T1000 (cell line): ENCODE data around the gene TNNC1.

ENCODE experiments used
- DNase-seq: peaks from one replicate; lab custom pipeline; 2025; ENCODE audit warnings: mixed read lengths; lab: John Stamatoyannopoulos, UW

The TNNC1 gene

DNA sequence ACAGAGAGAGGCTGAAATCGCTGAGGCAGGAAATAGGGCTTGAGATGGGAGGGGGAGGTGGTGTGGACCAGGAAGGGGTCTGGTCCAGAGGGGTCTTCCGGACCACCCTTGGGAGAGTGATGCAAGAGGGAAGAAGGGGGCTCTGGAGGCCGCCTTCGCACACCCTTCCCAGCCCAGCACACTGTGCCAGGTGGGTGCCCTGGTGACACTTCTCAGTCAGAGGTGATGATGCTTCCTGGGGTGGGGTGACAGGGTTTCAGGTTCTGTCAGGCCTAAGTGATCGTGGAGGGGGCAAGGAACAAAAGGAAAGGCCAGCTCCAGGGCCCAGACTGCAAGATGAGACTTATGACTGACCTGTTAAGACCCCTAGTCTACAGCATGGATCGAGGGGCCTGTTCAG, 21.6 kb downstream of the TNNC1 start:
- no peak for DNase-seq

DNA sequence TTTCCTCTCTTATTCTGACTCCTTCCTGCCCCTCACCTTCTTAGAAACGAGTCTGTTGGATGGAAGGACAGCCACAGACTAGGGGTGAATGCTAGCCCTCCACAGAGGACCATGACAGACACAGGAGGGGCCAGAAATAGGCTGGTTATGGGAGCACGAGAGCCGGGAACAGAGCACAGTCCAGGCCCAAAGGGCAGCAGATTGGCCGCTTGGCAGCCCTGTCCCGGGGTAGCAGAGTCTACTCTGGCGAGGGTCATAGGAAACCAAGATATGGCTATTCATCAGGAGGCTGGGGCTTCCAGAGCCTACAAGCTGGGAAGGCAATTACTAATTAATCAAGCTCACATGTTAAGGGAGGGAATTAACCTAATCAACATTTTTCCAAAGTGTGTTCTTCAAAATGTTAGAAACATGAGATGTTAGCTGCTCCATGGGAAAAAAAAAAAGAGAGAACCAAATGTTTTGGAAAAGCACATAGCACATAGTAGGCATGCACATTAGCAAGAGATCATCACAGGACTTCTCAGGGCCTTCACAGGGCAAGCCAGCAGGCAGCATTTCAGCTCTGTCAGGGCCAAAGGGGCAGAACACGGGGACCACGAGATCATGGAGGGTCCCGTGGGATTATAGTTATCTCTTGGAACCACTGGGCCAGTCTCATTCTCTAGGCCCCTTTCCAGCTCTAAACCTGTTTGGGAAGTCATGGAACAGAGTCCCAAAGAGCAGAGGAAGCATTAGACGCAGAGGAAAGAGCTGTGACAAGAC, 22.2 kb downstream of the TNNC1 start:
- no peak for DNase-seq

GRCh38 chr3:52430416-52430810, 23.4 kb downstream of the TNNC1 start:
- no peak for DNase-seq

GRCh38 chr3:52429779-52430415, 23.9 kb downstream of the TNNC1 start:
- no peak for DNase-seq

GRCh38 chr3:52429031-52429430, 24.8 kb downstream of the TNNC1 start:
- no peak for DNase-seq

GRCh38 chr3:52428151-52429005, 25.5 kb downstream of the TNNC1 start:
- DNase-seq, result peak; percentile 29

- DNase-seq, result no peak
Observed at GRCh38 chr3:52423173-52423572, 30.7 kb downstream of the TNNC1 start.

- DNase-seq, result no peak
Observed at GRCh38 chr3:52422669-52423068, 31.2 kb downstream of the TNNC1 start.

DNA sequence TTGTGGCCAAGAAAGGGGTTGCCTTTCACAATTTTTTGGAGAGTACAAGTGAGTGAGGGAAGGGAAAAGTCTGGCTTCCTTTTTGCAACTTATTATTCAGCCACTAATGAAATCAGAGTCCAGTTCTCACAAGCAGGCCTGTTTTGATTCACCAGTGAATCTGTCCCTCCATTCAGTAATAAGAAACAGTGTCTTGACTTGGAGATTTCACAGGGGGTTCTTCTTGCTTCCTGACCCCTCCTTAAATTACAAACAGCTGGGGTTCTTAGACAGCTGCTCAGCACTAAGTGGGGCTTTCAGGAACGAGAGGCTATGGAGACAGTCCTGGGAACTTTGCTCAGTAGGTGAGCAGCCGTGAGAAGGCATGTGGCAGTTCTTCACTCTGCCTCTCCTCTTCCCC, 33.5 kb downstream of the TNNC1 start:
- DNase-seq, result no peak

- no peak for DNase-seq
Observed at GRCh38 chr3:52415800-52416199, 38.0 kb downstream of the TNNC1 start.

DNA sequence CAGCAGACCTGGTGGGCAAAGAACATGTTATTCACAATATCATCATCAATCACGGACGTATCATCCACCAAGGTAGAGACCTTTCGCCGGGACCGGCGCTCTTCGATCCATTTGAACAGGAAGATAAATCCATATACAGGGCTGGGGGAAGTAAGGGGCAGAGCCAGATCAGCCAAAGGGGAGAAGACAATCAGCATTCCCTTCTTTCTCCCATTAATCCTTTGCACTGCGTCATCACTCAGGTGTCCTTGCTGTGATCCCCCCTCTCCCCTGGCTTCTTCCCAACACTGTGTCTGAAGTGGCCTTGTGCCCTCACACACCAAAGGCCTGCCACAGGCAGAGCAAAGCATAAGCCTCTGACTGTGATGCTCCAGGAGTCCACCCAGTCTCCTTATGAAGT, 45.4 kb downstream of the TNNC1 start:
- DNase-seq, result no peak

DNA sequence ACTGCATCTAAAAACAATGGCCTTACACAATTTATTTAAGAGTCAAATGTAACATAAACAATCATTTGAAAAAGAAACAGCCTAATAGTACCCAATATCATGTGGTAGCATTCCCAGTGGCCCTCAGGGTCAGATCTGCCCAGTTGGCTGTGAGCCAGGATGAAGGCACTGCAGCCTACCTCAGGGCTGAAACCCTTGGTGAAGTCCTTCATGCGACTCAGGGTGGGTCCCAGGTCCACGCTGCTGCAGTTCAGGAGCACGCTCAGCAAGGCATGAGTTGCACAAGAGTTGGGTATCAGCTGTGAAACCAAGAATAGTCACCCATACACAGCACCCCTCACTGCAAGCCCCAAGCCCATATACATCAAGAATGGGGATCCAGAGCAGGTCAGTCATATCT, 46.1 kb downstream of the TNNC1 start:
- DNase-seq, result no peak

GRCh38 chr3:52406791-52407510, 46.9 kb downstream of the TNNC1 start:
- DNase-seq, result no peak

- no peak for DNase-seq
Observed at GRCh38 chr3:52406231-52406661, 47.6 kb downstream of the TNNC1 start.

DNA sequence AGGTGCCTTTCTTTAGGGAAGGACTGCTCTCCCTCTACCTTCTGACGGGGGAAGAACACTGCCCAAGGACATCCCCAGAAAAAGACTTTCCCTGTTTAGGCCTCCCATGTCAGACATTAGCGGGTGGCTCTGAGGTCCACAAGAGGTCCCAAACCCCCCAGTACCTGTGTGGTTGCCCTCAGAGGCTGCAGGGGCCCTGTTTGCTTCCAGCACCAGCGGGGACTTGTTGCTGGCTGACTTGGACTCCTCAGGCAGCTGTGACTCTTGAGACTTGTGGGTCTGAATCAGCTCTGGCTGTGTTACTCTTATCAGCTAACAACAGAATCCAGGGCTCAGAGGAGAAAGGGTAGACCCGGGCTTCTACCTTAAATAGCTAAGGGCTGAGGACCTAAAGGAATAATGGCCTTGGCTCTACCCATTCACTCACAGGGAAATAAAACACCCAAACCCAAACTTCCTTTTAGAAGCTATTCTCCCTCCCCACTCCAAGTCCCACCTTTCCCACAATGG, 48.2 kb downstream of the TNNC1 start:
- no peak for DNase-seq

DNA sequence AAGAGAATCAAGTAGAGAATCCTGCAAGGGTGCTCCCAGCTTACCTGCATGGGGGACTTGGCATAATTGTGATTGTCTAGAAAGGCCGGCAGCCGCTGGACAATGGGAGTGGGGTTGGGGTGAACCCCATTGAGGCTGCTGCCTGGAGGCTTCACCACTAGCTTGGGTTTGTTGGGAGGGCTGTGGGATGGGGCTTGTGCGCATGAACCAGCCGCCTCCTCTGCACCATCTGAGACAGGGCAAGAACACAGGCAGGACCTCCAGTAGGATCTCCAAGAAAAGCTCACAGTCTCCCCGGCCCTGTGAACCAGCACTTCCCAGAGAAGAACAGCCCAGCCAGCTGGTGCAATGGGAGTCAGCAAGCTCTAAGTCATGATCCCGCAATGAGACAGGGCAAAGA, 48.8 kb downstream of the TNNC1 start:
- DNase-seq, result no peak

DNA sequence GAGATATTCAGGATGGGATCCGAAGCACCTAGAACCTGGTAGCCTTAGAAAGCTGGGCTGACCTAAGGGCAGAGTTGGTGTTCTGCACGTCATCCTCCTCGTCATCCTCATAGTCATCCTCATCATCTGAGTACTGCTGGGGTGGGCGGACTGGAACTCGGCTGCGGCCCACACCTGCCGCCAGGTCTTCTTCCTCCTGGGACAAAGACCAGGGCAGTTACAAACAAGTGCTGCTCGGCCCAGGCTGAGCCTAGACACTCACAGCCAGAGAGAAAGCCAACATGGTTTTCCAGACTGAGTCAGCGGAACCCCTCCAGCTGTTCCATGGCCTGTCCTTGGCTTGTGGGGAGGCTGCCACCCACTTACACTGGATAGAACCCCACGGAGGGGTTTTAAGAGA, 49.5 kb downstream of the TNNC1 start:
- DNase-seq, result no peak

- no peak for DNase-seq
Observed at GRCh38 chr3:52403955-52404354, 49.9 kb downstream of the TNNC1 start.

DNA sequence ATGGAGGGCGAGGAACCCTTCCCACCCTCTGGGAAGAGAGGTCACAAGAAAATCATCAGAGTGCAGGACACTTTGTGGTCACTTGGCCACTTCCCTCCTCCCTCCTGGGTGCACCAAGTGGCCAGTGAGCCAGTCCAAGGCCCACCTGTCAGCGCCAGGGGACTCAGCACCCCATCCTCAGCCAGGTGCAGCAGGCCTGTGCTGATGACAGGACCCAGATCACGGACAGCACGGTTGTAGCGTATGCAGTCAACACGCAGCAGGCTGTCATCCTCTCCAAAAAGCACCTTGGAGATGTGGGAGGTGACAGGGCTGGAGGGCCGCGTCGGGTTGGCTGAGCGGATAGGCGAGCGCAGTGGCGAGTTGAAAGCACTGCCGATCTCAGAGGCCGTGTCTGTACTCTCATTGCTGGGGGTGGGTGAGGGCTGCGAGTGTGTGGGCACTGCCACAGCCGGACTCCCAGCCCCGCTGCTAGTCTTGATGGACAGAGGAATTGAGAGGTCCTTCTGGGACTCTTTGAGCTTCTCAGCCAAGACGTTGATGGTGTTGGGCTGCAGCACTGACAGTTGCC, 50.5 kb downstream of the TNNC1 start:
- DNase-seq, result no peak

- no peak for DNase-seq
Observed at GRCh38 chr3:52402706-52403270, 51.1 kb downstream of the TNNC1 start.

DNA sequence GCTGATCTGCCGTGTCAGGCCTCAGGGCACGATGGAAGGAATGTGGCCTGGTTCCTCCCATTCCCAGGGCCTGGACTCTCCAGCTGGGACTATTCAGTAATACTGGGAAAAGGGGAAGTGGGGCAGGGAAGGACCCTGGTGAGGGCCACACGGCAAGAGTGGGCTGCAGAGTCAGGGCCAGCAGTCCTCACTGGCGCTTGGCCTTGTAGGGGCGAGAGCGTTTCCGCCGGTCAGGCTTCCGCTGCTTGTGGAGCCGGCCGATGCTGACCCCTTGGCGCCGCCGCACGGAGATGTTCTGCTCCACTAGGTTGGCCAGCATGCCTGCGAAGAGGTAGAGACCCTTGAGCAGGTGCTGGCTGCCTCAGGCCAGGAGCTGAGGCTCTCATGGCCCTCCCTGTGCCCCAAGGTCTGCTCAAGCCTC, 51.7 kb downstream of the TNNC1 start:
- DNase-seq, result no peak
